ENCODE data around the gene SORBS2. TPM values are rescaled to one million over a fixed set of nuclear protein-coding genes. Genes with fewer than 3 reads are reported as not detected.

SORBS2 gene
- total and polyA plus RNA-seq, 7 experiments from 2014 or later, result 0.21 to 1.4 TPM; not detected in 5

GRCh38 chr4:185786422-185786821 is 25.6 kb downstream of the SORBS2 start:
- Histone ChIP-seq H3K4me3 (ENCODE audit: low read length) (no peak overlapping the region), H3K27me3 (ENCODE audit: control insufficient read depth in 2 of 2, insufficient read depth in 2 of 2, low read length in 2 of 2) (no peaks in the 10 kb centered on the region), H3K9me3 (ENCODE audit: control insufficient read depth in 2 of 3, low read length in 3 of 3) (no peaks in the 10 kb centered on the region), H3K4me1 (ENCODE audit: control insufficient read depth in 2 of 2, insufficient read depth in 2 of 2, low read length in 2 of 2) (no peaks in the 10 kb centered on the region), H3K36me3 (ENCODE audit: control insufficient read depth in 2 of 3, insufficient read depth in 3 of 3, low read length in 3 of 3) (no peaks in the 10 kb centered on the region), H3K27ac (ENCODE audit: low read depth, low read length) (no peak overlapping the region)
- DNase-seq, result no peak
- no peaks in the 10 kb centered on the region for H3K36me3 Mint-ChIP-seq
- no peak overlapping the region for H3K4me3 Mint-ChIP-seq
- ATAC-seq, result no peak
- intact Hi-C loops (cut with micrococcal nuclease), result no loop called here
- no peak overlapping the region for H3K27ac Mint-ChIP-seq
- H3K9me3 Mint-ChIP-seq, result peaks cover 0 to 3% (median 0%) of the 10 kb centered on the region in 11 donors
- CTCF ChIA-PET, result no interaction called here
- POLR2A ChIA-PET, result no interaction called here
- H3K4me1 Mint-ChIP-seq, result no peaks in the 10 kb centered on the region
- peaks cover 0 to 16% (median 6%) of the 10 kb centered on the region in 5 donors for H3K27me3 Mint-ChIP-seq

- Mint-ChIP-seq H3K9me3 (peaks cover 0 to 3% (median 0%) of the 10 kb centered on the region in 11 donors), H3K36me3 (no peaks in the 10 kb centered on the region), H3K4me3 (no peak overlapping the region), H3K27ac (no peak overlapping the region), H3K27me3 (peaks cover 0 to 19% (median 11%) of the 10 kb centered on the region in 5 donors), H3K4me1 (no peaks in the 10 kb centered on the region)
- Histone ChIP-seq H3K27ac (ENCODE audit: low read depth, low read length) (no peak overlapping the region), H3K36me3 (ENCODE audit: control insufficient read depth in 2 of 3, insufficient read depth in 3 of 3, low read length in 3 of 3) (no peaks in the 10 kb centered on the region), H3K4me1 (ENCODE audit: control insufficient read depth in 2 of 2, insufficient read depth in 2 of 2, low read length in 2 of 2) (no peaks in the 10 kb centered on the region), H3K27me3 (ENCODE audit: control insufficient read depth in 2 of 2, insufficient read depth in 2 of 2, low read length in 2 of 2) (no peaks in the 10 kb centered on the region), H3K9me3 (ENCODE audit: control insufficient read depth in 2 of 3, low read length in 3 of 3) (no peaks in the 10 kb centered on the region), H3K4me3 (ENCODE audit: low read length) (no peak overlapping the region)
- intact Hi-C loops (cut with micrococcal nuclease), result no loop called here
- ATAC-seq (no peak), DNase-seq (no peak)
- POLR2A ChIA-PET, result no interaction called here
- CTCF ChIA-PET, result no interaction called here
Measured at GRCh38 chr4:185783574-185783973, 28.4 kb downstream of the SORBS2 start.

GRCh38 chr4:185782523-185782922 is 29.5 kb downstream of the SORBS2 start:
- DNase-seq (no peak), ATAC-seq (no peak)
- H3K4me3 Mint-ChIP-seq, result no peak overlapping the region
- ChIA-PET CTCF (no interaction called here), POLR2A (no interaction called here)
- Histone ChIP-seq H3K27ac (ENCODE audit: low read depth, low read length) (no peak overlapping the region), H3K27me3 (ENCODE audit: control insufficient read depth in 2 of 2, insufficient read depth in 2 of 2, low read length in 2 of 2) (no peaks in the 10 kb centered on the region), H3K4me3 (ENCODE audit: low read length) (no peak overlapping the region), H3K9me3 (ENCODE audit: control insufficient read depth in 2 of 3, low read length in 3 of 3) (no peaks in the 10 kb centered on the region), H3K36me3 (ENCODE audit: control insufficient read depth in 2 of 3, insufficient read depth in 3 of 3, low read length in 3 of 3) (no peaks in the 10 kb centered on the region), H3K4me1 (ENCODE audit: control insufficient read depth in 2 of 2, insufficient read depth in 2 of 2, low read length in 2 of 2) (no peaks in the 10 kb centered on the region)
- intact Hi-C loops (cut with micrococcal nuclease), result no loop called here
- no peak overlapping the region for H3K27ac Mint-ChIP-seq
- H3K9me3 Mint-ChIP-seq, result peaks cover 0 to 3% (median 0%) of the 10 kb centered on the region in 11 donors
- H3K36me3 Mint-ChIP-seq, result no peaks in the 10 kb centered on the region
- H3K27me3 Mint-ChIP-seq, result peaks cover 0 to 16% (median 11%) of the 10 kb centered on the region in 5 donors
- H3K4me1 Mint-ChIP-seq, result no peaks in the 10 kb centered on the region

GRCh38 chr4:185781555-185782215 is 30.3 kb downstream of the SORBS2 start:
- ChIA-PET POLR2A (no interaction called here), CTCF (no interaction called here)
- Mint-ChIP-seq H3K4me1 (no peaks in the 10 kb centered on the region), H3K4me3 (no peak overlapping the region), H3K27ac (no peak overlapping the region), H3K27me3 (peaks cover 0 to 16% (median 9%) of the 10 kb centered on the region in 5 donors), H3K36me3 (no peaks in the 10 kb centered on the region), H3K9me3 (peaks cover 0 to 3% (median 0%) of the 10 kb centered on the region in 11 donors)
- H3K4me3 ChIP-seq (ENCODE audit: low read length), result no peak overlapping the region
- no peak overlapping the region for H3K27ac ChIP-seq (ENCODE audit: low read depth, low read length)
- DNase-seq, result no peak
- H3K36me3 ChIP-seq (ENCODE audit: control insufficient read depth in 2 of 3, insufficient read depth in 3 of 3, low read length in 3 of 3), result no peaks in the 10 kb centered on the region
- H3K4me1 ChIP-seq (ENCODE audit: control insufficient read depth in 2 of 2, insufficient read depth in 2 of 2, low read length in 2 of 2), result no peaks in the 10 kb centered on the region
- ATAC-seq, result no peak
- no peaks in the 10 kb centered on the region for H3K27me3 ChIP-seq (ENCODE audit: control insufficient read depth in 2 of 2, insufficient read depth in 2 of 2, low read length in 2 of 2)
- intact Hi-C loops (cut with micrococcal nuclease), result no loop called here
- no peaks in the 10 kb centered on the region for H3K9me3 ChIP-seq (ENCODE audit: control insufficient read depth in 2 of 3, low read length in 3 of 3)

- Histone ChIP-seq H3K36me3 (ENCODE audit: control insufficient read depth in 2 of 3, insufficient read depth in 3 of 3, low read length in 3 of 3) (no peaks in the 10 kb centered on the region), H3K4me1 (ENCODE audit: control insufficient read depth in 2 of 2, insufficient read depth in 2 of 2, low read length in 2 of 2) (no peaks in the 10 kb centered on the region), H3K27ac (ENCODE audit: low read depth, low read length) (no peak overlapping the region), H3K27me3 (ENCODE audit: control insufficient read depth in 2 of 2, insufficient read depth in 2 of 2, low read length in 2 of 2) (no peaks in the 10 kb centered on the region), H3K9me3 (ENCODE audit: control insufficient read depth in 2 of 3, low read length in 3 of 3) (no peaks in the 10 kb centered on the region), H3K4me3 (ENCODE audit: low read length) (no peak overlapping the region)
- H3K27me3 Mint-ChIP-seq, result peaks cover 0 to 16% (median 9%) of the 10 kb centered on the region in 5 donors
- H3K4me3 Mint-ChIP-seq, result no peak overlapping the region
- intact Hi-C loops (cut with micrococcal nuclease), result no loop called here
- ATAC-seq, result no peak
- no peak overlapping the region for H3K27ac Mint-ChIP-seq
- H3K36me3 Mint-ChIP-seq, result no peaks in the 10 kb centered on the region
- ChIA-PET POLR2A (no interaction called here), CTCF (no interaction called here)
- no peaks in the 10 kb centered on the region for H3K4me1 Mint-ChIP-seq
- peaks cover 0 to 3% (median 0%) of the 10 kb centered on the region in 11 donors for H3K9me3 Mint-ChIP-seq
- DNase-seq, result no peak
Measured at GRCh38 chr4:185780472-185780871, 31.5 kb downstream of the SORBS2 start.

- Histone ChIP-seq H3K4me1 (ENCODE audit: control insufficient read depth in 2 of 2, insufficient read depth in 2 of 2, low read length in 2 of 2) (no peaks in the 10 kb centered on the region), H3K9me3 (ENCODE audit: control insufficient read depth in 2 of 3, low read length in 3 of 3) (no peaks in the 10 kb centered on the region), H3K36me3 (ENCODE audit: control insufficient read depth in 2 of 3, insufficient read depth in 3 of 3, low read length in 3 of 3) (no peaks in the 10 kb centered on the region), H3K27ac (ENCODE audit: low read depth, low read length) (no peak overlapping the region), H3K4me3 (ENCODE audit: low read length) (no peak overlapping the region), H3K27me3 (ENCODE audit: control insufficient read depth in 2 of 2, insufficient read depth in 2 of 2, low read length in 2 of 2) (no peaks in the 10 kb centered on the region)
- no peak for ATAC-seq
- no peak for DNase-seq
- Mint-ChIP-seq H3K27me3 (peaks cover 0 to 17% (median 9%) of the 10 kb centered on the region in 5 donors), H3K36me3 (no peaks in the 10 kb centered on the region), H3K9me3 (peaks cover 0 to 2% (median 0%) of the 10 kb centered on the region in 11 donors), H3K4me1 (no peaks in the 10 kb centered on the region), H3K4me3 (no peak overlapping the region), H3K27ac (no peak overlapping the region)
- intact Hi-C loops (cut with micrococcal nuclease), result no loop called here
- ChIA-PET CTCF (no interaction called here), POLR2A (no interaction called here)
Measured at GRCh38 chr4:185779517-185779916, 32.5 kb downstream of the SORBS2 start.

- no peaks in the 10 kb centered on the region for H3K36me3 Mint-ChIP-seq
- no peaks in the 10 kb centered on the region for H3K36me3 ChIP-seq (ENCODE audit: control insufficient read depth in 2 of 3, insufficient read depth in 3 of 3, low read length in 3 of 3)
- H3K9me3 ChIP-seq (ENCODE audit: control insufficient read depth in 2 of 3, low read length in 3 of 3), result no peaks in the 10 kb centered on the region
- H3K4me3 ChIP-seq (ENCODE audit: low read length), result no peak overlapping the region
- ChIA-PET POLR2A (no interaction called here), CTCF (no interaction called here)
- H3K9me3 Mint-ChIP-seq, result peaks cover 0 to 2% (median 0%) of the 10 kb centered on the region in 11 donors
- H3K4me1 ChIP-seq (ENCODE audit: control insufficient read depth in 2 of 2, insufficient read depth in 2 of 2, low read length in 2 of 2), result no peaks in the 10 kb centered on the region
- DNase-seq (no peak), ATAC-seq (no peak)
- no peak overlapping the region for H3K4me3 Mint-ChIP-seq
- no peak overlapping the region for H3K27ac ChIP-seq (ENCODE audit: low read depth, low read length)
- H3K27ac Mint-ChIP-seq, result no peak overlapping the region
- intact Hi-C loops (cut with micrococcal nuclease), result no loop called here
- no peaks in the 10 kb centered on the region for H3K27me3 ChIP-seq (ENCODE audit: control insufficient read depth in 2 of 2, insufficient read depth in 2 of 2, low read length in 2 of 2)
- peaks cover 0 to 23% (median 14%) of the 10 kb centered on the region in 5 donors for H3K27me3 Mint-ChIP-seq
- H3K4me1 Mint-ChIP-seq, result no peaks in the 10 kb centered on the region
Measured at GRCh38 chr4:185778307-185778706, 33.7 kb downstream of the SORBS2 start.
